ENCODE measurements around the gene LPAR3. TPM values are rescaled to one million over a fixed set of nuclear protein-coding genes. Genes with fewer than 3 reads are reported as not detected.

LPAR3 gene
- total and polyA plus RNA-seq, 4 donors, result 0.10 to 0.38 (median 0.33) TPM; not detected in 1

DNA sequence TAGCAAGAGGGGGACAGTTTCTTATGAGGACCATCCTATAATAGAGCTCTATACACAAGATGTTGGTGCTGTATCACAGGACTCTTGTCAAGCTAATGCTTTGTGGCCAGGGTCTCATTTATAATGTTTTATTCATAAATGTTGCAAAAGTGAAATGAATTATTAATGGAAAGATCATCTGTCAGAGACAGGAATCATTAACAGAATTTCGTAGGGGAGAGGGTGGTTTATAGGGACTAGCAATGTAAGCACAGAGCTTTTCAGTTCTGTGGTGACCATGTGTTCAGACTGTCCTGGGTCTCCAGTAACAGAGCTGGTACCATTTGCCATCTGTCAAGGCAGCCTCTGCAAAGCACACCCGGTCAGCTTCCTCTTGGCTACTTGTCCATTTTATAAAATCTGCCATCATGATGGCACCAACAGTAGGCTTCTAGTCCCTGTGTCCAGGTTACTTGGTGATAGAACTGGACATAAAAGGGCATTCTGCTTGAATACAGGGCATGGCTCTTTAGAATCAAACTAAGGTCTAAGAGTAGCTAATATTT is 36.2 kb downstream of the LPAR3 start:
- Histone ChIP-seq H3K27me3 (ENCODE audit: control insufficient read depth in 1 of 2, insufficient read depth in 2 of 2, low read length in 1 of 2) (no peaks in the 10 kb centered on the region), H3K9me3 (ENCODE audit: control insufficient read depth, low read length) (no peaks in the 10 kb centered on the region), H3K36me3 (ENCODE audit: control insufficient read depth in 1 of 2, insufficient read depth in 2 of 2, low read length in 1 of 2) (no peaks in the 10 kb centered on the region), H3K4me1 (ENCODE audit: control insufficient read depth in 1 of 2, insufficient read depth in 2 of 2, low read length in 2 of 2) (no peaks in the 10 kb centered on the region), H3K27ac (ENCODE audit: low read depth in 1 of 2, low read length in 2 of 2) (no peak overlapping the region), H3K4me3 (ENCODE audit: low read length in 2 of 2) (no peak overlapping the region)
- DNase-seq (no peak), ATAC-seq (ENCODE audit: low FRiP score) (no peak)
- intact Hi-C loops (cut with DNase I), result no loop called here
- WGBS, 2 donors, result 89% methylated on average over 2 of the region's 2 CpGs

DNA sequence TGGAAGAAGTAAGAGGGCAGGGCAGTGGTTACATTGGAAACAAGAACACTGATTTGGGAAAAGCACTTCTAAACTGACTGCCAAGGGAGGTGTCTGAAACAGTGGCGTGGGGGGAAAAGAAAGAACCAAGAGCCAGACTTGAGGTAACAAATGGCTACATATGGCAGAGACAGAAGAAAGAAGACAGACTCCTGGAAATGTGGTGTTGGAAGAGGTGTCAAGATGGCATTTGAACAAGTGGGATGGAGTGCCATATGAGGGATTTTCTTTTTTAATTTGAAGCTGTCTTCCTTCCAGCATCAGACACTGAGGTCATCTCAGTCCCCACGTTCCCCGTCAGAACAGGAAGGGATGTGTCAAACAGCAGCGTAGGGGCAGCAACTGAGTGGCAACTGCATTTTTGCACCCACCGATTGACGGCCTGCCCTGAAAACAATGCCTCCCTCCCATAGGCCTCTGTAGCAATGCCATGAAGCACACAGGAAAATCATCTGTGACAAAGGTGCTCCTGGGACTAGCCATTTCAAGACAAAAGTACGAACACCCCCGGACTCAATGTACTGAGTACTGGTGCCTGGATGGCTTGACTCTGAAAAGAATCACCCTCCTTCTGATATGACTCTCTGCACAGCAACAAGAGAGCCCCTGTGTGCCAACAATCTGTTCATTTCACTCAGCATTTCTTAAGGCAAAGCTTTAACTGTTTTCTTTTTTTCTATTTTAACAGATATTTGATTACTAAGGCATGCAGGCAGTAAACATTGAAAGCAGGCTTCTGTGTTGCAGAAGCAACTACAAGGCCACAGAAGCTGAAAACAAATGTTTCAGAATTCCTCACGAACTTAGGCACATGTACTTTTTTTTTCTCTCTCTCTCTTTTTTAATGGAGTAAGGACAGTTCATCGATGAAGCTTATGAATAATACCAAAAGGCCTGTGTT is 37.0 kb downstream of the LPAR3 start:
- Histone ChIP-seq H3K36me3 (ENCODE audit: control insufficient read depth in 1 of 2, insufficient read depth in 2 of 2, low read length in 1 of 2) (no peaks in the 10 kb centered on the region), H3K27me3 (ENCODE audit: control insufficient read depth in 1 of 2, insufficient read depth in 2 of 2, low read length in 1 of 2) (no peaks in the 10 kb centered on the region), H3K4me1 (ENCODE audit: control insufficient read depth in 1 of 2, insufficient read depth in 2 of 2, low read length in 2 of 2) (no peaks in the 10 kb centered on the region), H3K27ac (ENCODE audit: low read depth in 1 of 2, low read length in 2 of 2) (no peak overlapping the region), H3K4me3 (ENCODE audit: low read length in 2 of 2) (no peak overlapping the region), H3K9me3 (ENCODE audit: control insufficient read depth, low read length) (no peaks in the 10 kb centered on the region)
- ATAC-seq (ENCODE audit: low FRiP score) (no peak), DNase-seq (no peak)
- intact Hi-C loops (cut with DNase I), result no loop called here
- 90% methylated on average over 10 of the region's 10 CpGs for WGBS, 2 donors

DNA sequence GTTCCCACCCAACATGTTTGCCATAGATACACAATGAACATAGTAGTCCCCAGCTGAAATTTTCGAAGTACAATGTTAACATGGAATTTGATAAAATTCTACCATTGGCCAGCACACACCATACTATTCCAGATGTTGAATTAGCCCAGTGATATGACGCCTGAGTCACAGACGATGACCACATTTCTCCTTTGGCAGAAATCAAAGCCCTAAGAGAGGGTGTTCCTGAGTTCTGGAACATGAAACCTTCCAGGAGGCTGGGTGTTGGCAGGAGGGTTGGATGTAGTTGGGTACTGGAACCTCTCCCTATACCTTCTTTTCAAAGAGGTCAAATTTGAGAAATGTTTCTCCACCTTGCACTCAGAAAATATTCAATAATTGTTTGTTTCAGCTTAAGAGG is 37.8 kb downstream of the LPAR3 start:
- 36 to 42% methylated on average over 3 of the region's 3 CpGs for WGBS, 2 donors
- no peaks in the 10 kb centered on the region for H3K9me3 ChIP-seq (ENCODE audit: control insufficient read depth, low read length)
- H3K27ac ChIP-seq (ENCODE audit: low read depth in 1 of 2, low read length in 2 of 2), result no peak overlapping the region
- no peak overlapping the region for H3K4me3 ChIP-seq (ENCODE audit: low read length in 2 of 2)
- H3K27me3 ChIP-seq (ENCODE audit: control insufficient read depth in 1 of 2, insufficient read depth in 2 of 2, low read length in 1 of 2), result no peaks in the 10 kb centered on the region
- DNase-seq, result no peak
- ATAC-seq (ENCODE audit: low FRiP score), result no peak
- intact Hi-C loops (cut with DNase I), result no loop called here
- no peaks in the 10 kb centered on the region for H3K36me3 ChIP-seq (ENCODE audit: control insufficient read depth in 1 of 2, insufficient read depth in 2 of 2, low read length in 1 of 2)
- H3K4me1 ChIP-seq (ENCODE audit: control insufficient read depth in 1 of 2, insufficient read depth in 2 of 2, low read length in 2 of 2), result no peaks in the 10 kb centered on the region

DNA sequence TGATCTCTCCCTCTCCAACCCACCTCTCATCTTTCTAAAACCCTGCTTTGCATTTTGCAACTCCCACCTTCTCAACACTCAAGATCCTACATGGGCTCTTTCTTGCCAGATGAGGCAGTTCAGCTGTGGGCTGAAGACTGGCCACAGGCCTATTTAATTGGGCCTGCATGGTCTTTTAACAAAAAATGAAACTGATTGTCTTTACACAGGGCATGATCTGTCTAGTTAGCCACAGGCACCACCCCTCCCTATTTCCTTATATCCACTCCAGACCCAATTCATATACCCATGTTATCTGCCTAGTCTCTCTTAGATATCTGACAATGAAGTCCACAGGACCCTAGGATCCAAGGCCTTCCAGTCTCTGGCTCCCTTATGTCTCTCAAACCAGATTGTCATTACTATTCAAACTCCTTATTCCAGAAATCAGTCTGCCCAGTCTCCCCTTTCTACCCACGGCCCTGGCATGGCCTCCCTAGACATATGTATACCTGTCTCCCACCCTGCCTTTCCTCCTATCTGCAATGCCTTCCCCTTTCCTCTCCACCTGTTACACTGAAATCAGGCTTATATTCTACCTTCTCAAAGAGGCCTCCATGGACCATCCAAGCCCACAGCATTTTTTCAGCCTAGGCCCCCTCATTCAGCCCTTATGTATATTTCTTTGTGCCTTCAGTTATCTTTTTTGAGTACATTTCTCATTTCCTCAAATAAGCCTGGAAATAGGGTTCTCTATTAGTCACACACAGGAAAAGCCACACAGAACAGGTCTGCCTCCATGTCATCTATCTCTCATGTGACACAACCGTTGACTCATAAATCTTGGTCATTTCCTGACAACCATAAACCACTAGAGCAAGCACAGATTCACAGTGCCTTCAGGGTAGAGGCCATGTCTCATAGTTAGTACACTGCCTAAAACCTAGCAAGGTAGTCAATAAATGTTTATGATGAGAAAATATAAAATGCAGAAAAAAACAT is 39.0 kb downstream of the LPAR3 start:
- Histone ChIP-seq H3K27ac (ENCODE audit: low read depth in 1 of 2, low read length in 2 of 2) (no peak overlapping the region), H3K27me3 (ENCODE audit: control insufficient read depth in 1 of 2, insufficient read depth in 2 of 2, low read length in 1 of 2) (no peaks in the 10 kb centered on the region), H3K4me1 (ENCODE audit: control insufficient read depth in 1 of 2, insufficient read depth in 2 of 2, low read length in 2 of 2) (no peaks in the 10 kb centered on the region), H3K36me3 (ENCODE audit: control insufficient read depth in 1 of 2, insufficient read depth in 2 of 2, low read length in 1 of 2) (no peaks in the 10 kb centered on the region), H3K4me3 (ENCODE audit: low read length in 2 of 2) (no peak overlapping the region), H3K9me3 (ENCODE audit: control insufficient read depth, low read length) (no peaks in the 10 kb centered on the region)
- intact Hi-C loops (cut with DNase I), result no loop called here
- no peak for DNase-seq
- 69 to 74% methylated on average over 2 of the region's 2 CpGs for WGBS, 2 donors
- no peak for ATAC-seq (ENCODE audit: low FRiP score)

DNA sequence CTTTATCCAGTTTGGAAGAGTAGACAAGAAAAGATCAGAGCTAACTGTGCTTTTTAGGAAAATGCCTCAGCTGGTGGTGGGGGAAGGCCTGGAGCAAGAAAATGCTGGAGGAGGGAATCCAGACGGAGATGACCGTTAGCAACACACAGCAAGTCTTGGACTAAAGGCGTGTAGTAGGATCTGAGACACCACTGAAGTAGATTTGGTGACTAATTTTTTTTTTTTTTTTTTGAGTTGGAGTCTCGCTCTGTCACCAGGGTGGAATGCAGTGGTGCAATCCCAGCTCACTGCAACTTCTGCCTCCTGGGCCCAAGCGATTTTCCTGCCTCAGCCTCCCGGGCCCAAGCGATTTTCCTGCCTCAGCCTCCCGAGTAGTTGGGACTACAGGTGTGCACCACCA is 41.2 kb downstream of the LPAR3 start:
- Histone ChIP-seq H3K4me3 (ENCODE audit: low read length in 2 of 2) (no peak overlapping the region), H3K36me3 (ENCODE audit: control insufficient read depth in 1 of 2, insufficient read depth in 2 of 2, low read length in 1 of 2) (no peaks in the 10 kb centered on the region), H3K27me3 (ENCODE audit: control insufficient read depth in 1 of 2, insufficient read depth in 2 of 2, low read length in 1 of 2) (no peaks in the 10 kb centered on the region), H3K27ac (ENCODE audit: low read depth in 1 of 2, low read length in 2 of 2) (no peak overlapping the region), H3K9me3 (ENCODE audit: control insufficient read depth, low read length) (no peaks in the 10 kb centered on the region), H3K4me1 (ENCODE audit: control insufficient read depth in 1 of 2, insufficient read depth in 2 of 2, low read length in 2 of 2) (no peaks in the 10 kb centered on the region)
- ATAC-seq (ENCODE audit: low FRiP score), result no peak
- DNase-seq, result no peak
- 82% methylated on average over 8 of the region's 8 CpGs for WGBS, 2 donors
- intact Hi-C loops (cut with DNase I), result no loop called here

DNA sequence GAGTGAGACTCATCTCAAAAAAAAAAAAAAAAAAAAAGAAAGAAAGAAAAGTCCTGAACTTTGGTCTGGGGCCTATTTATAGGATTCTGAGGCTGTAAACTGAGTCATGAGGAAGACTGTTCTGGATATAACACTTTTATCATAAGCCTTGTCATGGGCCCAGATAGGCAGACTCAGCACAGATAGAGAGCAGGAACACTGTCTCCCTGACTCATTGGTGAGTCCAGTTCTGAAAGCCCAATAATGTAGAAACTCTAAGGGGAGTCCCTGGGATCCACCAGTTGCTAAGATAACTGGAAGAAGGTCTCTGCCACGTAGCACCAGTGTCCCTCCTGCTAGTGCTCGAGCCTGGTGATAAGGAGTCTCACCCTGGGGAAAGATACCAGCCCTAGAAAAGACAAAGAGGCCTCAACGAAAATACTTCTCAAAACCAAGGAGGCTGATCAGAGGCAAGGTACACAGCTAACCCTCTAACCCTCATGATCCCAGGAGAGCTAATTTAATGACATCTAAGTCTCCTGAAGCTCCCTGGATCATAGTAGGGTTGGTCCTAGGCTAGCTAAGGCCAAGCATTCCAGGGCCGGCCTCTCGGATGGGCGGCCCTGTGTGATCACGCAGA is 43.5 kb downstream of the LPAR3 start:
- H3K9me3 ChIP-seq (ENCODE audit: control insufficient read depth, low read length), result no peaks in the 10 kb centered on the region
- H3K4me3 ChIP-seq (ENCODE audit: low read length in 2 of 2), result no peak overlapping the region
- H3K4me1 ChIP-seq (ENCODE audit: control insufficient read depth in 1 of 2, insufficient read depth in 2 of 2, low read length in 2 of 2), result no peaks in the 10 kb centered on the region
- H3K27ac ChIP-seq (ENCODE audit: low read depth in 1 of 2, low read length in 2 of 2), result no peak overlapping the region
- WGBS, 2 donors, result 84 to 89% methylated on average over 7 of the region's 7 CpGs
- no peak for DNase-seq
- ATAC-seq (ENCODE audit: low FRiP score), result no peak
- no peaks in the 10 kb centered on the region for H3K36me3 ChIP-seq (ENCODE audit: control insufficient read depth in 1 of 2, insufficient read depth in 2 of 2, low read length in 1 of 2)
- H3K27me3 ChIP-seq (ENCODE audit: control insufficient read depth in 1 of 2, insufficient read depth in 2 of 2, low read length in 1 of 2), result no peaks in the 10 kb centered on the region
- intact Hi-C loops (cut with DNase I), result no loop called here

DNA sequence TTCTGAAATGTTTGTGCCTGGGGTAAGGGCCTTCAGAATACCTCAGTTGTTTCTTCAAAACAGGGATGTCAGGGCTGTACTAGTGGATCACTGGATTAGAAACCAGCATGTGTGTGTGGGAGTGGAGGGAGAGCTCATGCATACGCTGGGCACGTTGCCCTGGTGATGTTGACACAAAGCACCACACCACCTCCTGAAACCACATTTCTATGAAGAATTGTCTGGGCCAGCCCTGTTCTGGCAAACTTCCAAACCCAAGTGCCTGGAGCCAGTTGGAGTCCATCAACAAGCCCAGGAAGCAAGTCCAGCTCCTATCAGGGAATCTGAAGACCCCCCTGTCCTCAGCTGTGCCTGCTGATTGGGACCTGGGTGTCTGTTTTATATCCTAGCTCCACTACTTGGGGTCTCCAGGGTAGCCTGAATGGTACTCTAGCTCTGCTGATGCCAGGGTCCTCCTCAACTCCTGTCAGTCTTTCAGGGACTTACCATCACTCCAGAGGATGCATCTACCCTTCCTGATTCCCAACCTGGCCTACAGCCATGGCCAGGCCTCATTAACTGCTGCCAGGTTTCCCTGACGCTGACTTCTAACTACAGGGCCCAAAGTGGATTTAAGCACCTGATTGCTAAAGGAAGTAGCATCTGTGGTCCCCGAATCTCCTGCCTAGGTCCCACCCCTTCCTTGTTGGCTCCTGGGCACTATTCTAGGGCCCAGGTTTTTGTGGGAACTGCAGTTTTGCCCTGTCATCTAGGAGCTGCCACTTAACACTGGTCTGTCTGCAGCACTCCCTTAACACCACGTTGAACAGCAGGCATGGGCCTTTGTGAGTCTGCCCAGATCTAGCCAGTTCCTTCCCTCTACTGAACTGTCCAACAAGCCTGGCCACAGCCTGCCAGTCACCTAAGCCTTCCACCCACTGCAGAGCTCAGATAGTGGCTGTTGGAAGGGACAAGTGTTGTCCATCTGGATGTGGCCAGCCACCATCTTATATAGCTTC is 45.5 kb downstream of the LPAR3 start:
- Histone ChIP-seq H3K9me3 (ENCODE audit: control insufficient read depth, low read length) (no peaks in the 10 kb centered on the region), H3K27ac (ENCODE audit: low read depth in 1 of 2, low read length in 2 of 2) (no peak overlapping the region), H3K27me3 (ENCODE audit: control insufficient read depth in 1 of 2, insufficient read depth in 2 of 2, low read length in 1 of 2) (no peaks in the 10 kb centered on the region), H3K4me3 (ENCODE audit: low read length in 2 of 2) (no peak overlapping the region), H3K4me1 (ENCODE audit: control insufficient read depth in 1 of 2, insufficient read depth in 2 of 2, low read length in 2 of 2) (no peaks in the 10 kb centered on the region), H3K36me3 (ENCODE audit: control insufficient read depth in 1 of 2, insufficient read depth in 2 of 2, low read length in 1 of 2) (no peaks in the 10 kb centered on the region)
- ATAC-seq (ENCODE audit: low FRiP score) (no peak), DNase-seq (peak; percentile 79 to 91)
- intact Hi-C loops (cut with DNase I), result no loop called here
- WGBS, 2 donors, result 26 to 33% methylated on average over 5 of the region's 5 CpGs

All from aorta (tissue), 5 donors.